GM20431 (cell line): ENCODE data around the gene BCL2A1.

Experiments
- in situ Hi-C: fragments of 300-500 bp; cut with MseI, MboI; formaldehyde crosslinking; loops from one replicate; pipeline ENCODE4 v1.15.0; 2020; ENCODE audit warnings: low sequenced_read_pairs; ENCODE audit not compliant: unreplicated experiment

The BCL2A1 gene

DNA sequence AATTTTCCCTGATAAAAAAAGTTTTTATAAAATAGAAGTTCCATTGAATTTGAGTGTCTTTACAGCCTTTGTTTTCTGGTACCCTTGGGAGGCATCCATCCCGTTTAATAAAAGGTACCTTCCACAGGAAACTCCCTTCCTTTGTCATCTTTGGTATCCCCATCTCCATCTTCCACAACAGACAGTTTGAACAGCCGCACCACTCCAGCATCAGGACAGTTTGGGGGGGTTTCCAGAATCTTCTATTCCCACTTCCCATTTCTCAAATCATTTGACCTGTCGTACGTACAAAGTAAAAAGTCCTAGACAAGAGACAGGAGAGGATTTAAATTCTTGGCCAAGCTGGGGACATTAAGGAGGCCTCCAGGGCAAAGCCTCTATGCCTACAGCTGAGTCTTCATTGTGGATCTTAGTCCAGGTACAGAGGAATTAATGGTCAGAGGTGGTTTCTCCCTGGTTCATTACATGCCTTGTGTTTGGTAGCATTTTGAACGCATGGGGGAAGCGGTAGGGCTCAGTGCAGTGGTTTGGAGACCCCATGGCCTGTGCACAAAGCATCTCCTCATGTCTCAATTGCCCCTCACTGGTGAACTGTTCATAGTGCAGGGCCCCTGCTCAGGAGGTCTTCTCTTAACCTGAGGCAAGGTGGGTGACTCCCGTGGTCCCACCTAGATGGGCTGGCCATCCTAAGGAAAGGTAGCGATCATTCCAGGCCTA, 19.4 kb upstream of the BCL2A1 start:
- in situ Hi-C loops: no loop called here

DNA sequence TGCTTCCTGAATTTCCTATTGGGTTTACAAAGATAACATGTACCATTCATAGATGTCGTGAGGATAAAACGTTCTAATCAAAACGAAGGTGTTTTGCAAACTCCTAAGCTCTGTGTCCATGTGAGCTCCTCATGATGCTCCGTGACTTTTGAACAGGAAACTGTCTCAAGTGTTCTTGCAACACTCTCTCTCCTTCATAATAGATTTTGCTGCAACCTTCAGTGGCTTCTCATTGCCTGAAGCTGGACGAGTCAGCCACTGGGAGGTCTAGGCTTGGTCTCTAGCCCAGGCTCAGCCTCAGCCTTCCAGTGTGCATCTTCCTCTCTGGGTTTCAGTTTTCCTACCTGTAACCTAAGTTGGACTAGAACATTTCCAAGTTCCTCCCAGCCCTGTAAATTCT, 18.7 kb upstream of the BCL2A1 start:
- in situ Hi-C loops: no loop called here

DNA sequence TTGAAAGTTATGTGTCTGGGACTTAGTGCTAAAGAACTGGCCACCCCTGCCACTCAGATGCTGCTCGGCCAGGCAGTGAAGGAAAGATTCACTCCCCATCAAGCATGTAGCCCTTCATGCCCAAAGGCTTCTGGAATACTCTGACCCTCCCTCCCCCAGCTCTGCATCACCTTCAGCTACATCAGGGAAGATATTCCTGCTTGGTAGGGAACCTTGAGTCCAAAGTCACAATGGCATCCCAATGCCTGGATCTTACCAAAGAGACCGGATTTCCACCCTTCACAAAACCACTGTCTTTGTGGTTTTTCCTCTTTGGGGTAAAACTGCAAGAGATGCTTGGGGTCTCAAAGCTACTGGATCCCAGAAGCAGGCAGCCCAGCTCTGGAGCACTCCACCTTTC, 18.2 kb upstream of the BCL2A1 start:
- in situ Hi-C loops: no loop called here

GRCh38 chr15:79988448-79989117, 17.6 kb upstream of the BCL2A1 start:
- in situ Hi-C loops: no loop called here

DNA sequence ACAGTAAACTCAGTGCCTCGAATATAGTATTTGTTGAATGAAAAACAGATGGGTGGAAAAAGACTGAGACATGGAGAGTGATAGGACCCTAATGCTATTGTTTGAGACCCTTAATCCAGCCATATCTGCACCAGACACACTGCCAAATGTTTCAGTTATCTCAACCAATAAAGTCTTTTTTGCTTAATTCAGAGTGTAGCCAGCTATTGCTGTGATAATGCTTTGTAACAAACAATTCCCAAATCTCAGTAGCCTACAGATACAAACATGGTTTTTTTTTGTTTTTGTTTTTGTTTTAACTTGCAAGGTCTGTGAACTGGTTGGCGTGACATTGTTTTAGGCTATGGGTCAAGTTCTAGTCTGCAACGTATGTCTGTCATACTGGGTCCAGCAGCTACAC, 17.0 kb upstream of the BCL2A1 start:
- in situ Hi-C loops: no loop called here

DNA sequence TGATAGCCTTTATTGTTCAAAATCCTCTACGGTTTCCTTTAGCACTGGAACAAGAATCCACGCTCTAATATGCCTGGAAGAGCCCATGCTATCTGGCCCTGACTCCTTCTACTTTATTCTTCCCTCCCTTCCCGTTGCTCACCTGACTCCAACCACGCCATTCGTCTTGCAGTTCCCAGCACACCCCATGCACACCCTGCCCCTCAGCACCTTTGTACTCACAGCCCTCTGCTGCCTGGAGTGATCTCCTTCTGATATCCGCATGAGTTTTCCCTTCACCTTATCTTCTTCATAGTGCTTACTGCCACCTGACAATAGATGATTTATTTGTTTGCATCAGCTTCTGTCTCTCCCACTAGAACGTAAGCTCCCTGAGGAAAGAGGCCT, 16.6 kb upstream of the BCL2A1 start:
- in situ Hi-C loops: no loop called here

DNA sequence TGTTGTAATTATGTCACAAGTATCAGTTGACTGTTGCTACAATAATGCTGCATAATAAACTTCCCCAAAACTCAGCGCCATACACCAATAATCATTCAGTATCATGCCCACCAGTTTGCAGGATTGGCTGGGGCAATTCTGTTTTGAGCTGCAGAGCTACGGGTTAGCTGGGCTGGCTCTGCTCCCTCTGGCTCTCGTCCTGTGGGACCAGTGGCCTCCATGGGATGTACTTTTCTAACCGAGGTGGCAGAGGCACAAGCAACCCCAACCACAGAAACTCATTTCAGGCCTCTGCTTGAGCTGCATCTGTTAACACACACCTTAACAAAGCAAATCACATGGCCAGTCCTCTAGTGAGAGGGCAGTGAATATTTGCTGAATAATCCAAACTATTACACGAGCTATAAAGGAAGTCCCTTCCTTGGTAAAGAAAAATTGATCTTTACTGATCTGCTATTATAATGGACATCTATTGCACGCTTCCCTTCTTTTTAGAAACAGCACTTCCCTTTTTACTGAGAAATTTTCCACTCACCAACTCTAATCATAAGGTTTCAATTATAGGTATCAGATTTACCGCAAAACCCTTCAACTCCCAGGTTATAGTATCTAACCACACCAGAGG, 10.9 kb upstream of the BCL2A1 start:
- in situ Hi-C loops: no loop called here

DNA sequence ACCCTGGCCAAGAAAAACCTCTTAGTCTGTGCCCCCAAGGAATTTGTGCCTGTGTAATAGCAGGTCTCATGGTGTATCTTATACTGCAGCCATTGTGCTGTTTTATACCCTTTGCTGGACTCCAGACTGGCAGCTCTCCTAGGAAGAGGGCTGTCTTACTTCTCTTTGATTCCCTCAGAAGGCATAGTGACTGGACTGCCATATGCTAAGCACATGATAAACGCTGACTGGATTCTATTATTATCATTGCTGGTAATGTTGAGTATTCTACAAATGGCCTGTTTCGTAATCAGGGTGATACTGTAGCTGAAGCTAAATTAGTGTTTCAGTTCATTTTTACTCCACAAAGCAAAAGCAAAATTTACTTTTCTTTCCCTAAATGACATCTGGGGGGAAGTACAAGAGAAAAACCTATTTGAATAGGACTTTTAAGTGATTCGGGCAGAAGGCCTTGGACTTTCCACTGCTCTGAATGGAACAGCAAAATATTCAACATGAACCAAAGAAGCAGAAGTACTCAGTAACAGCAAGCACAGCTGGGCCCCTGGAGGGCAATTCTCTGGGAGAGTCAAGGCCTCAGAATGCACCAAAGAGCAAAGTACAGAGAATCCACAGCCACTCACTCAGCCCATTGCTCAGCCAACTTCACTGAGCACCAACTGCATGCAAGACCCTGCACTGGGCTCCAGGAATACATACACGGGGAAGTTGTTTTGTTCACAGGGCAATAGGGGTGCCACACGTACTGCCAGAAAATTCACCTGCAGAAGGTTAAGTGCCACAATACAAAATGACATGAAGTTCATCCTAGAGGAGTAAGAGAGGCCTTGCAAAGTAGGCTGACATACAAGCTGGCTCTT, 7.9 kb upstream of the BCL2A1 start:
- in situ Hi-C loops: no loop called here

- in situ Hi-C loops: no loop called here
These were observed 7.3 kb upstream of the BCL2A1 start for GRCh38 chr15:79978260-79978654.

DNA sequence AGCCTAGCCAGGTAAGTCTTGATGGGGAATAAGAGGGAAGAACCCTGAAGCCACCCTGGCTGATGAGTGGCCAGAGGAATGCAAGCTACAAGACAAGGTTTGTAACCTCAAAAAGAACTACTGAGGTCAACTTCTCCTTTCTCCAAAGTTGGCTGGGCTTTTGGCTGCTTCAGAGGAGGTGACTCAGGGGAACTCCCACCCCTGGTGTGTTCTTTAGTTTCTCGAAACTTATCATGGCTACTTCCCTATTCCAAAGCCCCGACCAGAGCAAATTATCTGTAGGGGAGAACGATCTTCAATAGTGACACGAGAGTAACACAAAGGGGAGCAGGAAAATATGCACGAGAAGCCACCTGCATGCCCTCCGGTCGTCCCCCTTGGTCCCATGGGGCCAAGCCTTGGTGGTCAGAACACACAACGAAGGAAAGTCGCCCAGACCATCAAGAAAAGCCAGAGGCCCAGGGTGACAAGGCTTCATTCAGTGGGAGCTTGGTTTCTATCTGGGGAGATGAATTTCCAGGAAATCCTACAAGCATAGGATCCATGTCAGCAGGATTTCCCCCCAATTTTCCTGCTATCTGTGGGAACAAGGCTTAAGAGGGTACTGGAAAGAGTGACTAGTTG, 6.5 kb upstream of the BCL2A1 start:
- in situ Hi-C loops: no loop called here

DNA sequence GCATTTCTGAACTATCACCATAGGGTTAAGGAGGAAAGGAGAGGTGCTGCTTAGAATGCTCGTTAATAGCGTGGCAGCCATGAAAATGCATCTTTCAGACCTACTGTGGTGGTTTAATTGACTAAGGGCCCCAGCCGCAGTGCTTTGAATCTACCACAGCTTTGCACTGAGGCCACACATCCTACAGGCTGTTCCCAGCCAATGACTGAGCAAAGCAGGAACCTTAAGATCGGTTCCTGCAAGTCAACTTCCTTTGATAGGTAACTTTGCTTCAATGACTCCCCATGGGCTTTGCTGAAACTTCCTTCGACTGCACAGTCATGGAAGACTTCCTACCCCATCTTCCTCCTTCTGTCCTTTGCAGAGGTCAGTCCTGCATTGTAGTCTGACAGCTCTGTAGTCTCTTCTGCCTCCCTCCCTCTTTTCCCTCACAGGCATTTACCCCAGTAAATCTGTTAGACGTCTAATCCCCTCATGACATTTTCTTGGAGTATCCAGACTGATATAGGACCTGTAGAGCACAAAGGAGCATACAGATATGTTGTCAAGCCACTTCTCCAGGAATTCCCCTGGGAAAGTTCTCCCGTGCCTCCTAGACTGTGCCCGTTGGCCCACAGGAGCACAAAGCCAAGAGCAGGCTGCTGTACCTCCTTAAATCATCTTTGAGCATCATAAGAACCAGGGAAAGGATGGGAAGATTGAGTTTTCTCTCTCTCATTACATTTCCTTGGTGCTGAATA, 2.6 kb upstream of the BCL2A1 start:
- in situ Hi-C loops: no loop called here

- in situ Hi-C loops: no loop called here
These were observed 1.9 kb upstream of the BCL2A1 start for GRCh38 chr15:79972863-79973262.

DNA sequence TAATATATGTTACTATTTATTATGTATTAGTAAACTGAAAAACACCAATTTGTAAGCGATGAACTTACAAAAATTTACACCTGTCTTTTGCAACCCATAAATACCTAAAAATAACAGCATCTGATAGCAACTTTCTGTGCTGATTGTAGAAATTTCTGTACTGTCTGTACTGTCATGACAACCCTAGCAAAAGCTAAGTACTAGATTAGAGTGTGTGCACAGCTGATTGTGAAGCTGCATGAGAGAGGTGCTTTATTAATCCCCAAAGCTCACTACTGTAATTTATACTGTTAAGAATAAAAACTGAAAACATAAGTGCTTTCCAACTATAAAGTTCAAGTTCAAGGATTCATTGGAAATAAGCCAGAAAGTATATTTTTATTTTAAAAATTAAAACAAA, 815 bp downstream of the BCL2A1 start:
- in situ Hi-C loops: no loop called here

GRCh38 chr15:79969146-79969545, 1.9 kb downstream of the BCL2A1 start:
- in situ Hi-C loops: no loop called here

DNA sequence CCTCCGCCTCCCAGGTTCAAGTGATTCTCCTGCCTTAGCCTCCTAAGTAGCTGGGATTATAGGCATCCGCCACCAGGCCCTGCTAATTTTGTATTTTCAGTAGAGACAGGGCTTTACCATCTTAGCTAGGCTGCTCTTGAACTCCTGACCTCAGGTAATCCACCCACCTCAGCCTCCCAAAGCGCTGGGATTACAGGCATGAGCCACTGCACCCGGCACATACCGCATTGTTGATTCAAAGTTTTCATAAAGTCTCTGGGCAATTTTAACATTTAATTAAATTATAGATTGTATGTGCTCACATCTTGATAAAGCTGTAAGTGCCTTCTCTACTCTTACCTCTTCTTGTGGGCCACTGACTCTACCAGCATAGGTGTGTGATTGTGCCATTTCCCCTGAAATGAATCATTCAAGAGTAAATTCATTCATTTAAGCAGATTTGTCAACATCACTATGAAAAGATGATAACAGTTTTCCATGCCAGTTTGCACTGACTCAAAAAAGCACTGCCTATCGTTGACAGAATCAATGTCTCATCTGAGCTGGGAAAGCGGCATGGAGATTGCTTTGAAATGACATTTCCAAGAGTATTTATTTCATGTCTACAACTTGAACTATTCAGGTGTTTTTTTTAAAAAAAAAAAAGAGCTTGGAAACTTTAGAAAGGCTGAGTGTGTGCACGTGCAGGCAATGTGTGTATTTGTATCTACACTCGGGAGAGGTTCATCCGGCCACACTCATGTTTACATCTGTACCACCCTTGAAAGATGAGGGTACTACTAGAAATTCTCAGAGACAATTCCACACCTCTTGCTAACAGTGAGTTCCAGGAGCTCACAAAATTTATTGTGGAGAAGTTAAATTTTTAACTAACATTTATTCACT, 3.5 kb downstream of the BCL2A1 start:
- in situ Hi-C loops: no loop called here

GRCh38 chr15:79966634-79967297, 4.2 kb downstream of the BCL2A1 start:
- in situ Hi-C loops: no loop called here

DNA sequence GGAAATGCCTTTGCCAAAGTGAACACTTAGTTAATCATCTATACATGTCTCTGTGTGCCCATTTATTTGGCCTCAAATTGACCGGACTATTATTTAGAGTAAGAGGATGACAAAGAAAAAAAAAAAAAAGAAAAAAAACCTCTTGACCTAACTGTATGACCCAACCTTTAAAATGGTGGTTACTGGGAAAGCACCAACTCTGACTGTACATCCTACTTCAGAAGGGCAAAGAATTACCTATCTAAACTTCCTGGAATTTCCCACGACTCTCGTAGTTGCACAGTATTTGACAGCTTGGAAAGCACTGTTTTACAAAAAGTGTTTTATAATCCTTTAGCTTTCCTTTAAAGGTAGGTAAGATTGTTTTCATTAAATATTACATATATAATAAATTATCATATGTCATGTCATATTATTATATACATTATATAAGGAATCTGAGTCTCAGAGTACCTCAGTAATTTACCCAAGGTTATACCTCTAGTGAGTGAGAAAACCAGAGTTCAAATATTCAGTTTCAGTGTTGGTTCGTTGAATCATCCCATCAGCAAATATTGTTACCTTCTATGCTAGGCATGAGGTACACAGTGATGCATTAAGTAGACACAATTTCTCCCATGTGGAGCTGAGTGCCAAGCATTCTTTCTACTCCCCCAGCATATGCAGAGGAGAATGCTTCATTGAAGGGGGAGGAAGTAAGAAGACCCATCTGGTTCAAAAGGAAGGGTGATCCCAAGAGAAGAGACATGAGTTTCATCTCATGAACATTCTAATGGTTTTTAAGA, 5.0 kb downstream of the BCL2A1 start:
- in situ Hi-C loops: no loop called here
